Measurements from ENCODE around the gene WDR37. TPM values are rescaled to one million over a fixed set of nuclear protein-coding genes. Genes with fewer than 3 reads are reported as not detected.
"Not testable (repeated sequence)": the region's sequence is repeated elsewhere in the genome, so short reads cannot be mapped to it uniquely, and the experiment has no call there.

WDR37 gene
- total RNA-seq, 1 donor from 2014 or later: 20.8 TPM

DNA sequence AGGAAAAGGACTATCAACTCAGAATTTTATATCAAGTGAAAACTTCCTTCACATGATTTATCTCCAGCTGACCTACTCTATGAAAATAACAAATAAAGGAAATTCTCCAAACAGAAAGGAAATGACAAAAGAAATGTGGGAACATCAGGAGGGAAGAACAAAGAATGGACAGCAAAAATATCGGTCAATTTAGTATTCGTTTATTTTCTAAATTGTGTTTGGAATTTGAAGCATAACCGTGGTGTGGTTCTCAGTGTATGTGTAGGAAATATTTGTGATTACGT is 8.7 kb downstream of the WDR37 start:
- H3K36me3 Mint-ChIP-seq: peaks cover 6% of the 10 kb centered on the region
- H3K4me3 Mint-ChIP-seq: no peak overlapping the region
- peaks cover 10% of the 10 kb centered on the region for H3K4me1 Mint-ChIP-seq

DNA sequence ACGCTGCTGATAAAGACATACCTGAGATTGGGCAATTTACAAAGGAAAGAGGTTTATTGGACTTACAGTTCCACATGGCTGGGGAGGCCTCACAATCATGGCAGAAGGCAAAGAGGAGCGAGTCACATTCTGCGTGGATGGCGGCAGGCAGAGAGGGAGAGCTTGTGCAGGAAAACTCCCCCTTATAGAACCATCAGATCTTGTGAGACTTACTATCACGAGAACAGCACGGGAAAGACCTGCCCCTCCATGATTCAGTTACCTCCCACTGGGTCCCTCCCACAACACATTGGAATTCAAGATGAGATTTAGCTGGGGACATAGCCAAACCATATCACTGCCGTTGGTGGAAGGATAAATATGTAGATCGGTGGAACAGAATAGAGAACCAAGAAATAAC is 10.5 kb downstream of the WDR37 start:
- H3K27ac Mint-ChIP-seq: not testable (repeated sequence)

More for the DNA sequence above, 8.7 kb downstream of the WDR37 start:
- TF ChIP-seq, protein P1, sequence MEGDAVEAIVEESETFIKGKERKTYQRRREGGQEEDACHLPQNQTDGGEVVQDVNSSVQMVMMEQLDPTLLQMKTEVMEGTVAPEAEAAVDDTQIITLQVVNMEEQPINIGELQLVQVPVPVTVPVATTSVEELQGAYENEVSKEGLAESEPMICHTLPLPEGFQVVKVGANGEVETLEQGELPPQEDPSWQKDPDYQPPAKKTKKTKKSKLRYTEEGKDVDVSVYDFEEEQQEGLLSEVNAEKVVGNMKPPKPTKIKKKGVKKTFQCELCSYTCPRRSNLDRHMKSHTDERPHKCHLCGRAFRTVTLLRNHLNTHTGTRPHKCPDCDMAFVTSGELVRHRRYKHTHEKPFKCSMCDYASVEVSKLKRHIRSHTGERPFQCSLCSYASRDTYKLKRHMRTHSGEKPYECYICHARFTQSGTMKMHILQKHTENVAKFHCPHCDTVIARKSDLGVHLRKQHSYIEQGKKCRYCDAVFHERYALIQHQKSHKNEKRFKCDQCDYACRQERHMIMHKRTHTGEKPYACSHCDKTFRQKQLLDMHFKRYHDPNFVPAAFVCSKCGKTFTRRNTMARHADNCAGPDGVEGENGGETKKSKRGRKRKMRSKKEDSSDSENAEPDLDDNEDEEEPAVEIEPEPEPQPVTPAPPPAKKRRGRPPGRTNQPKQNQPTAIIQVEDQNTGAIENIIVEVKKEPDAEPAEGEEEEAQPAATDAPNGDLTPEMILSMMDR (IDR thresholded peaks at IDR 0.05; ENCODE audit: unreplicated experiment): no peak
- Mint-ChIP-seq H3K27ac (no peak overlapping the region), H3K27me3 (ENCODE audit: low read depth) (no peaks in the 10 kb centered on the region), H3K9me3 (peaks cover 3% of the 10 kb centered on the region)
- DNase-seq (ENCODE audit: low spot score in 2 of 2, unreplicated experiment in 2 of 2): no peak

DNA sequence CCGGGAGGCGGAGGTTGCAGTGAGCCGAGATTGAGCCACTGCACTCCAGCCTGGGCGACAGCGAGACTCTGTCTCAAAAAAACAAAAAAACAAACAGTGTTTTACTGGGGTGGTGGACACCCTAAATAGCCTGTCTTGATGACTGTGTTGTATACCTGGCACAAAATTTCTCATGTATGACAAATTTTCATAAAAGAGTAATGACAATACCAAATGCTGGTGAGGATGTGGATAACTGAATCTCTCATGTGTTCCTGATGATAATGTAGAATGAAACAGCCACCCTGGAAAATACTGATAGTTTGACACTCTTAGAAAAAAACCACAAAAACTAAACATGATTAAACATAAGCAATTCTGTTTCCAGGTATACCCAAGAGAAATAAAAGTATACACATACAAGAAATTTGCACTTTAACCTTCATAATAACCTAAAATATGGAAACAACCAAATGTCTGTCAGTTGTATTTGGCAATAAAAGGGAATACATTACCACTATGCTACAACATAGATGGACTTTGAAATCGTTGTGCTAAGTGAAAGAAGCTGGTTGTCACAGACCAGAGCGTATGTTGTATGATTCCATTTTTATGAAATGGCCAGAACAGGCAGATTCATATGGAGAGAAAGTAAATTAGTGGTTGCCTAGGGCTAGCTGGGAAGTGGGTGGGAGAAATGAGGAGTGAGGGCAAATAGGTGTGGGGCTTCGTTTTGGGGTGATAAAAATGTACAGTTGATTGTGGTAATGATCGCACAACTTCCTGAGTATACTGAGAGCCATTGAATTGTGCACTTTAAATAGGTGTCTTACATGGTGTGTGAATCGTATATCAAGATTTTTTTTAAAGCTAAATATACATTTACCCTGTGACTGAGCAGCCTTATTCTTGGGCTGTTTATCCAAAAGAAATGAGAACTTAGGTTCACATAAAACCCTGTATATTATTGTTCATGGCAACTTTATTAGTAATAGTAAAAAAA is 12.5 kb downstream of the WDR37 start:
- TF ChIP-seq, protein P1 (IDR thresholded peaks at IDR 0.05; ENCODE audit: unreplicated experiment): no peak
- no peak overlapping the region for H3K27ac Mint-ChIP-seq
- no peak overlapping the region for H3K4me3 Mint-ChIP-seq
- H3K4me1 Mint-ChIP-seq: no peaks in the 10 kb centered on the region
- H3K27me3 Mint-ChIP-seq (ENCODE audit: low read depth): no peaks in the 10 kb centered on the region
- peaks cover 12% of the 10 kb centered on the region for H3K36me3 Mint-ChIP-seq
- H3K9me3 Mint-ChIP-seq: peaks cover 3% of the 10 kb centered on the region
- no peak for DNase-seq (ENCODE audit: low spot score in 2 of 2, unreplicated experiment in 2 of 2)

More for the DNA sequence above, 10.5 kb downstream of the WDR37 start:
- H3K4me1 Mint-ChIP-seq; H3K27me3 Mint-ChIP-seq (ENCODE audit: low read depth); DNase-seq (ENCODE audit: low spot score in 2 of 2, unreplicated experiment in 2 of 2); H3K36me3 Mint-ChIP-seq; H3K4me3 Mint-ChIP-seq; H3K9me3 Mint-ChIP-seq: not testable (repeated sequence)

DNA sequence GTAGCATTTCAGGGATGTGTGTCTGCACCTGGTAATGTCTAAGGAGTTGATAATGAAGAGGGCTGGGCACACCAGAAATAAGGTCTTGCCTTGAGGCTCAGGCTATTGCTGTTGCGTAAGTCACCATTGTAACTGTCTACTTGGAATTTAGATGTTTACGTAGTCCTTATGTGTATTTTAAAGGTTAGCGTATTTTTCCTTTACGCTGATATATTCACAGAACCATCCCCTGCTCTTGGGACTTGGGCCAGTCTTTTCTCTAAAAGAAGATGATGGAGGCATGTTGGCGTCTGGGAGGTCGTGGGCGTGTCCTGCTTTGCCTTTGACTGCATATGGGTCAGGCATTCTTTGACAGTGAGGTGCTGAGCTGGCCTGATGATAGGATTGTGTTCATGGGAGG is 14.7 kb downstream of the WDR37 start:
- no peak for DNase-seq (ENCODE audit: low spot score in 2 of 2, unreplicated experiment in 2 of 2)
- TF ChIP-seq, protein P1 (IDR thresholded peaks at IDR 0.05; ENCODE audit: unreplicated experiment): no peak
- no peaks in the 10 kb centered on the region for H3K4me1 Mint-ChIP-seq
- no peak overlapping the region for H3K4me3 Mint-ChIP-seq
- H3K27ac Mint-ChIP-seq: no peak overlapping the region
- no peaks in the 10 kb centered on the region for H3K9me3 Mint-ChIP-seq
- H3K27me3 Mint-ChIP-seq (ENCODE audit: low read depth): no peaks in the 10 kb centered on the region
- peaks cover 12% of the 10 kb centered on the region for H3K36me3 Mint-ChIP-seq

DNA sequence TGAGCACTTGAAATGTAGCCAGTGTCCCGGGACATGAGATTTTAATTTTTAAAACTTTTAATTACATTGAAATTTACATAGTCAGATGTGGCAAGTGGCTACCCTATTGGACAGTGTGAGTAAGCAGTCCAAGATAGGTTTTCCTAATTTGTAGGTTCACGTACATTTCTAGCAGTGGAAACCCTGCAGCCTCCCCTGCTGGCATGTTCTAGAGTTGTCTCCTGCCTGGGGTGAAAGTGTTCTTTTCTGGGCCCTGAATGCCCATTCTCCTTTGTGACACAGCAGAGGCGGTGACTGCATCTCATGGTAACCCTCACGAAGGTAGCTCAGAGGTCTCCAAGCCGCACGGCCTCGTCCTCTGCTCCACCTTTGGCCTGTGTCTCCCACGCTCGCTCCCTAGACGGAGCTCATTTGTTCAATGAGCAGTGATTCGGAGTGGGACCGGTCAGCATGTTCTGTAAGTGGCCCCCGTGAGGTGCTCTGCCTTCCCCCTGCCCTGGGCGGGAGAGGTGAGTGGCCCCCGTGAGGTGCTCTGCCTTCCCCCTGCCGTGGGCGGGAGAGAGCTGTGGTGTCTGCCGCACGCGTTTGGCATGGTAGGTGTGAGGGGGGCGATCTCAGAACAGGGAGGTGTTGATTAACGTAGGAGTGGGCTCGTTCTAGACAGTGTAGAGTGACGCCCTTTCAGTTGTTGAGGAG is 18.0 kb downstream of the WDR37 start:
- H3K27ac Mint-ChIP-seq: no peak overlapping the region
- no peak overlapping the region for H3K4me3 Mint-ChIP-seq
- no peaks in the 10 kb centered on the region for H3K9me3 Mint-ChIP-seq
- no peaks in the 10 kb centered on the region for H3K27me3 Mint-ChIP-seq (ENCODE audit: low read depth)
- H3K4me1 Mint-ChIP-seq: no peaks in the 10 kb centered on the region
- TF ChIP-seq, protein P1 (IDR thresholded peaks at IDR 0.05; ENCODE audit: unreplicated experiment): no peak
- peaks cover 15% of the 10 kb centered on the region for H3K36me3 Mint-ChIP-seq
- DNase-seq (ENCODE audit: low spot score in 2 of 2, unreplicated experiment in 2 of 2): no peak

DNA sequence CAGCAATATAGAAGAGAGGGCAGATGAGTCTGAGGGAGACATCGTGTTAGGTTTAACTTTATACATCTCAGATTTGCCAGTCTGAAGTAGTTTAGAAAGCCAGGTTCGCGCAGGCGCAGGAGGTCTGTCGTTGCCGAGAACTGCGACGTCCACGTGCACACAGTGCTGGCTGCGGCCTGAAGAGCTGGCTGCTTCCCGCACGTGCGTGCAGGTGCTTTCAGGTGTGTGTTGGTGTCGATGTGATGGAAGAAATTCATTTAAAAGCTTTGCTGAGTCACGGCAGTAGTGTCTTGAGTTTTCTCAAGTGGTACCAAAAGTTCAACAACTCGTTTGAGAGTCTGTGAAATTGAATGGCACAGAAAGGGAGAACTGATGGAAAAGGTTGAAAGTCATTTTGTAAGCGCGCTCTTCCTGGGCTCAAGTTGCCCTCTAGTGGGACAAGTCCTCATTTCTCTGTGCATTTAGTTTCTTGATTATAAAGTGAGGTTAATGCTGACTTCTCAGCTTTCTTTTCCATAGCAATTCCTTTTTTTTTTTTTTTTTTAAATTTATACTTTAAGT is 18.6 kb downstream of the WDR37 start:
- Mint-ChIP-seq H3K9me3 (no peaks in the 10 kb centered on the region), H3K27me3 (ENCODE audit: low read depth) (no peaks in the 10 kb centered on the region), H3K36me3 (peaks cover 18% of the 10 kb centered on the region), H3K27ac (no peak overlapping the region), H3K4me3 (no peak overlapping the region), H3K4me1 (no peaks in the 10 kb centered on the region)
- TF ChIP-seq, protein P1 (IDR thresholded peaks at IDR 0.05; ENCODE audit: unreplicated experiment): no peak
- DNase-seq (ENCODE audit: low spot score in 2 of 2, unreplicated experiment in 2 of 2): no peak
